HG02973 (cell line): ENCODE data around the gene OPTN.
"Not testable (repeated sequence)": the region's sequence is repeated elsewhere in the genome, so short reads cannot be mapped to it uniquely, and the experiment has no call there.

Experiments
- ATAC-seq: cut with Tn5 transposase; IDR thresholded peaks from one replicate; pipeline ENCODE4 v1.9.1; 2021; ENCODE audit warnings: moderate library complexity; ENCODE audit not compliant: unreplicated experiment

The OPTN gene

DNA sequence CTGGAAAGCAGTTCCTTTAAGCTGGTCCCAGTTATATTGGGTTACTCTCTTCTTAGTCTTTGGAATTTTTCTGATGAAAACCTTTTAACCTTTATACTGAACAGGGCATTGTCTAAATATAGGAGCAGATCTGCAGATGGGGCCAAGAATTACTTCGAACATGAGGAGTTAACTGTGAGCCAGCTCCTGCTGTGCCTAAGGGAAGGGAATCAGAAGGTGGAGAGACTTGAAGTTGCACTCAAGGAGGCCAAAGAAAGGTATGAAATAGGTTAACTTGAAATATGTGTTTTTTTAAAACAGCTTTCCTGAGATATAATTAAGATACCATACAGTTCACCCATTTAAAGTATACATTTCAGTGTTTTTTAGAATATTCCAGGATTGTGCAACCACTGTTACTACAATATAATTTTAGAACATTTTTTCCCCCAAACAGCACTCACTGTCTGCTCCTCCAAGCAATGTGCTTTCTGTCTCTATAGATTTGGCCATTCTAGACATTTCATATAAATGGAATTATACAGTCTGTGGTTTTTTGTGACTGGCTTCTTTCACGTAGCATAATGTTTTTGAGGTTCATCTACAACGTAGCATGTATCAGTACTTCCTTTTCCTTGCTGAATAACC lies 18.9 kb downstream of the OPTN start:
- no peak for ATAC-seq

DNA sequence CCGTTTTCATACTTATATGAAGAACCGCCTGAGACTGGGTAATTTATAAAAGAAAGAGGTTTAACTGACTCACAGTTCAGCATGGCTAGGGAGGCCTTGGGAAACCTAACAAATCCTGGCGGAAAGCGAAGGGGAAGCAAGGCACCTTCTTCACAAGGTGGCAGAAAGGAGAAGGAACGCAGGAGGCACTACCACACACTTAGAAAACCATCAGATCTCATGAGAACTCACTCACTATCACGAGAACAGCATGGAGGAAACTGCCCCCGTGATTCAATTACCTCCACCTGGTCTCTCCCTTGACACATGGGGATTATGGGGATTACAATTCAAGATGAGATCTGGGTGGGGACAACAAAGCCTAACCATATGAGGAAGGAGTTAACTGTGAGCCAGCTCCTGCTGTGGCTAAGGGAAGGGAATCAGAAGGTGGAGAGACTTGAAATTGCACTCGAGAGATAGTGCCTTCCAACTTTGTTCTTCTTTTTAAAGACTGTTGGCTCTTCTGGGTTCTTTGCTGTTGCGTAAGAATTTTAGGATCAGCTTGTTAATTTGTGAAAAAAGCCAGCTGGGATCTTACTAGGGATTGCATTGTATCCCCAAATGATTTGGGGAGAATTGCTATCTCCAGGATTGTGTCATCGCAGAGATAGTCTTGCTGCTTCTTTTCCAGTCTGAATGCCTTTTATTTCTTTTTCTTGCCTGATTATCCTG lies 21.0 kb downstream of the OPTN start:
- ATAC-seq = no peak

DNA sequence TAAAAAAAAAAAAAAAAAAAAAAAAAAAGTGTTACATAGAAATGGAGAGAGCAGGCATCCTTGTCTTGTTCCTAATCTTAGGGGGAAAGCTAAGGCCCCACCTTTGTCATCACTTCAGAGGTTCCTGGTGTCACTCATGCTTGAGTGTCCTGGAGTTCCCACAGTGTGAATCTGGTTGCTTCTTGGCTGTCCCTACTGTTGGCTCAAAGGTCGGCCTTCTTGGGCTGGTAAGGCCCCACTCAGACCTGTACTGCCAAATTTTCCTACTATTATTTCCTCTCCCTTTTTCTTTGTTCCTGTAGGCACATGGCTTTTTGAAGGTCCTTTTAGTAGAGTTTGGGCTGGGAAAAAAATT lies 21.5 kb downstream of the OPTN start:
- ATAC-seq = no peak

DNA sequence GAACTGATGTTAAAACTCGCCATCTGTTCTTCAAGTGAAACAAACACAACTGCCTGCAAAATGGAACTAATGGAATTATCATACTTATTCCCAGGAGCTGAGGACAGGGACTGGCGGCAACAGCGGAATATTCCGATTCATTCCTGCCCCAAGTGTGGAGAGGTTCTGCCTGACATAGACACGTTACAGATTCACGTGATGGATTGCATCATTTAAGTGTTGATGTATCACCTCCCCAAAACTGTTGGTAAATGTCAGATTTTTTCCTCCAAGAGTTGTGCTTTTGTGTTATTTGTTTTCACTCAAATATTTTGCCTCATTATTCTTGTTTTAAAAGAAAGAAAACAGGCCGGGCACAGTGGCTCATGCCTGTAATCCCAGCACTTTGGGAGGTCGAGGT lies 36.7 kb downstream of the OPTN start:
- no peak for ATAC-seq

DNA sequence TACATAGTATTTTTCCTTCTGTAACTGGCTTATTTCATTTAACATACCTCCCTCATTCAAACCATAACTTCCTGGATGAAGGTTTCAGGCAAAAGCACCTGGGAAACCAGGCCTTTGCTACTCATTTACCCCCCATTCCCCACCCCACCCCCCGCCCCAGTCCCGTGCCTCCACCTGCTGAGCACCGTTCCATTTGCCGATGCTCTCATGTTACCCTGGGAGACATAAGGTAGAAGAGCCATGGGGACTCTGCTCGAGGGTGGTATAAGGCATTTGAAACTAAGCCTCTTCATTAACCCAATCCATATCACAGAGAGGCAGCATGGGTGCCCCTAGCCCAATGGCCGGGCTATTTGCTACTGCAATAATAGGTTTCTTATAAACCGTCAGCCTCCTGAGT lies 39.2 kb downstream of the OPTN start:
- no peak for ATAC-seq

DNA sequence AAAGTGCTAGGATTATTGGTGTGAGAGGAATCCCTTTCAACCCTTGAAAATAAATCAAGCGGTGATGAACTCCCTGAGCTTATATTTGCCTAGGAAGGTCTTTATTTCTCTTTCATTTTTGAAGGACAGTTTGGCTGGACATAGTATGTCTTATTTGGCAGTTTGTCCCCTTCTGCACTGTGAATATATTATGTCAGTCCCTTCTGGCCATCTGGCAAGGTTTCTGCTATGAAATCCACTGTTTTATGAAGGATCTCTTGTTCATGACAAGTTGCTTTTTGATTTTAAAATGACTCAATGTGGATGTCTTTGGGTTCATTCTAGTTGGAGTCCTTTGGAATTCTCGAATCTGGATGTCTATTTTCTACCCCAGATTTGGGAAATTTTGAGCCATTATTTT lies 39.7 kb downstream of the OPTN start:
- no peak for ATAC-seq

DNA sequence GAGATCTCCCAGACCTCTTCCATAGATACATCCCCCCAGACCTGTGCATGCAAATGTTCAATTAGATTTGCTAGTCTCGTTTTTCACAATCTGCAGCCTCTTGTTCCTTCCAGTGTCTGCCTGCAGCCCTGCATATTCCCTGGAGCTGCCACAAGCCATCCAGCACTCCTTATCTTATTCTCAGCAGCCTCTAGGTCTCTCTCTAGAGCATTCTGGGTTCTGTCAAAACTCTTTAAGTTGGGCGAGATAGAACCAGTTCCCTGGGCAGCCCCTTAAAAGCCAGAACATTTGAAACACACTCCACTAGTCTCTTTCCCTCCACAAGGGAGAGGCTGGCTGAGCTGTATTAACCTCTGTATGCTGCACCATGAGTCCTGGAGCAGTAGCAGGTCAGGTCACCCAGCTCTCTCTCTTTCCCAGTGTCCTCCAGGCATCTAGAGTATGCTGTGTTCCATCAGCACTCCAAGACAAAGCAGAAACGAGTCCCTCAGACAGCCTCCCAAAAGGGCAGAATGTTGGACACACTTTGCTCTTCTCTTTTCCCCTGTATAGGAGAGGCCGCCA lies 40.7 kb downstream of the OPTN start:
- ATAC-seq = no peak

DNA sequence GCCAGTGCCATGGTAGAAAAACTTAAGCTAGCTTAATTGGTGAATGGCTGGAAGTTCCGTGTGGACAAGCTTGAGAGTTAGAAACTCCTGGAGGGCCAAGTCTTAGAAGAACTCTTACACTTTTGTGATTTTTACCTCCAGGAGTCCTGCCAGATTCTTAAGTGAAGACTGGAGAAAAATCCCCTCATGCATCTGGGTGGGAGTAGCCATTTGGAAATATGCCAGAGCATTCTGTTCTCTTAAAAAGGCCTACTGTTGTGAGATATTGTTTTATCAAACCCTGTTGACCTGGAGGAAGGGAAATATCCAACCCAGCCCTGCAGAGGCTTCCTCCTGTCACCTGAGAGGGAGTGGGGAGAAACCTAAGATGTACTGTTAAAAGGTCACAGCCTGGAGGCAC lies 43.8 kb downstream of the OPTN start:
- no peak for ATAC-seq

DNA sequence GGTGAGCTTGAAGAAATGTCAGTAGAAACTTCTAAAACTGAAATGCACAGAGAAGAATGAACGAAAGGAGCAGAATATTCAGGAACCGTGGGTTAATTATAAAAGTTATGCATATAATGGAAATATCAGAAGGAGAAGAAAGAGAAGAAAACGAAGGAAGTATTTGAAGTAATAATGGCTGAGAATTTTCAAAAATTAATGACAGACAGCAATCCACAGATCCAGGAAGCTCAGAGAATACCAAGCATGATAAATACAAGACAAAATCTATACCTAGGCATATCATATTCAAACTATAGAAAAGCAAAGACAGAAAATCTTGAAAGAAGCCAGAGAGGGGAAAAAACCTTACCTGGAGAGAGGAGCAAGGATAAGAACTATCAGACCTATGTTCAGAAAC lies 44.9 kb downstream of the OPTN start:
- ATAC-seq = no peak

DNA sequence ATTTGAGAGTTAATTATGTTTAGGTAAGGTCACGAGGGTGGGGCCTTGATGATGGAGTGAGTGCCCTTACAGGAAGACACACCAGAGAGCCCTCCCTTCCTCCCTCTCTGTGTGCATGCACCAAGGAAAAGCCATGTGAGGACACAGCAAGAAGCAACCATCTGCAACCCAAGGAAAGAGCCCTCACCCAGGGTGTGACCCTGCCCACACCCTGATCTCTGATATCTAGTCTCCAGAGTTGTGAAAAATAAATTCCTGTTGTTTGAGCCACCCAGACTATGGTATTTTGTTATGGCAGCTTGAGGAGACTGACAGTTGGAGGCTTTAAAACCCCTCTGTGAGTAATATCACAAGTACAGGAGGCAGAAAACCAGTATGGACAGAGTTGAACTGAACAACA lies 46.4 kb downstream of the OPTN start:
- ATAC-seq = no peak

DNA sequence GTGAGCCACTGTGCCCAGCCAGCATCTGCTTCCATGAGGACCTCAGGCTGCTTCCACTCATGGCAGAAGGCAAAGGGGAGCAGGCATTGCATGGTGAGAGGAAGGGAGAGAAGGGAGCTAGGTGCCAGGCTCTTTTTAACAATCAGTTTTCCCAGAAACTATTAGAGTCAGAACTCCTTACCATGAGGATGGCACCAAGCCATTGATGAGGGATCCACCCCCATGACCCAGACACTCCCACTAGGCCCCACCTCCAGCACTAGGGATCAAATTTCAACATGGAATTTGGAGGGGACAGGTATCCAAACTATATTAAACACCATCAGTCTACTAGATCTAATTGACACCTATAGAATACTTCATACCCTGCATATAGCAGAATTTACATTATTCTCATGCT lies 47.2 kb downstream of the OPTN start:
- no peak for ATAC-seq

DNA sequence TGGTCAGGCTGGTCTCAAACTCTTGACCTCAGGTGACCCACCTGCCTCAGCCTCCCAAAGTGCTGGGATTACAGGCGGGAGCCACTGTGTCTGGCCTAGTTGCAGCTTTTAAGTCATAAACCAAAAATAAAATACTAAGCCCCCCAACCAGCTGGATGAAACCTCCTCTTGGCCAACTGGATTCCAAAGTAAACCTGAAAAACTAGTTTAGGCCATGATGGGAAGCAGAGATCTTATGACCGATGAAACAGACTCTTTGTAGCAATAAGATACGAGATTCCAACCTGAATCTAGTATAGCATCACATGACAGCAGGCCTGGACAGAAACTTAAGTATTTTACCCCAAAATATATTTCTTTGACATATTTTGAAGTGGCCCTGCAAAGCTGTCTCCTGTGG lies 52.3 kb downstream of the OPTN start:
- no peak for ATAC-seq

DNA sequence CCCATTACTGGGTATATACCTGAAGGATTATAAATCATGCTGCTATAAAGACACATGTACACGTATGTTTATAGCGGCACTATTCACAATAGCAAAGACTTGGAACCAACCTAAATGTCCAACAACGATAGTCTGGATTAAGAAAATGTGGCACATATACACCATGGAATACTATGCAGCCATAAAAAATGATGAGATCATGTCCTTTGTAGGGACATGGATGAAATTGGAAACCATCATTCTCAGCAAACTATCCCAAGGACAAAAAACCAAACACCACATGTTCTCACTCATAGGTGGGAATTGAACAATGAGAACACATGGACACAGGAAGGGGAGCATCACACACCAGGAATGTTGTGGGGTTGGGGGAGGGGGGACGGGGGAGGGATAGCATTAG lies 55.9 kb downstream of the OPTN start:
- not testable (repeated sequence) for ATAC-seq

DNA sequence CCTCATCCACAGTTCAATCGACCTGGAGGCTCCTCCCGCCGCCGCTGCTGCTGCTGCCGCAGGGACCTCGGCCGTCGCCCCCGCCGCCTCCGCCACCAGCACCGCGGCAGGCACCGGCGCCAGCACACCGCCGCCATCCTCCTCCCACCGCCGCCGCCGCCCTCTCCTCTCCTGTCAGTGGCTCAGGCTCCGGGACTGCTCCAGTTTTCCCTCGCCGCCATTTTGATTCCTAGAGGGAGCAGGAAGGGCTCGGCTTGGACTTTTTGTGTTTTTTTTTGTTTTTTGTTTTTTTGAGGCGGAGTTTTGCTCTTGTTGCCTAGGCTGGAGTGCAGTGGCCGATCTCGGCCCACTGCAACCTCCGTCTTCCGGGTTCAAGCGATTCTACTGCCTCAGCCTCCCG lies 58.4 kb downstream of the OPTN start:
- no peak for ATAC-seq

DNA sequence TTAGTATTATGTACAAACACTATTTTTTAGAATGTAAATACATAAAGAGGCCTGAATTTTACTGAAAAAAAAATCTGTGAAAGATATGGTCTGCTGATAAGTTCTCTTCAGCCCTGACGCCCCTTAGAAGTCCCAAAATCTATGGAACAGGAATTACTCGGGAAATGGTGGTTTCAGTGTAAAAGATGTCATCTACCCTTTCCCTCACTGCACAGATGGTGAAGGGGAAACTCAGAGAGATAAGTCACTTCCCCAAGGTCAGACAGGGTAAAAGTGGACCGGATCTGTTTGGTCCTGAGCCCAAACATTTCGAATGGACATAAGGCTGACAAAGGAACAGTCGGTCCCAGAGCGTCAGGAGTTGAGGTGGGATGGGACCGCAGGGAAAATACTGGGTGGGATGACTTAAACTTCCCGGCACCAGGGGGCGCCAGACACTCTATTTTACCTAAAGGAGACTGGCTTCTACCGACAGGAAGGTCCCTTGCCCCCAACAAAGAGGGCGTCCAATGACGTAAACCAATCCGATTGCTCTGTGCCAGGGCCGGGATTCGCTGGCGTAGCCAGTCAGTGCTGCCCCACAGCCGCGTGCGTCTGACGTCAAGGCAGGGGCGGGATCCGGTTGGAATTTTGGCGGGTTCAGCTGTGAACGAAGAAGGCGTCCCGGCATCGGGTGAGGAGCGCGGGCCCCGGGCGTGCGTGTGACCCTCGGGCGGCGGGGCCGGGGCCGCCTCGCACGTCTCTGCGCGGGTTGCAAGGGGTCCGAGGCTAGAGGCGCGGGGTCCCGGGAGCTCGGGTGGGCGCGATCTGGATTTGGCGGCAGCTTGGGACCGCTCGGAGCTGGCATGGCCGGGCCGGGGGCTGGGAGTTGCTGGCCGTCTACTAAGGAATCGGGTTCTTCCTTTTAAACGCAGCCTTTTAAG lies 61.2 kb downstream of the OPTN start, which contains the start of gene MCM10:
Gene MCM10 (plus strand): TSS at position 625 of the 923 bp plus-strand sequence. CDS start 2,645 bp downstream, outside the sequence.
- peak; percentile 99 for ATAC-seq

DNA sequence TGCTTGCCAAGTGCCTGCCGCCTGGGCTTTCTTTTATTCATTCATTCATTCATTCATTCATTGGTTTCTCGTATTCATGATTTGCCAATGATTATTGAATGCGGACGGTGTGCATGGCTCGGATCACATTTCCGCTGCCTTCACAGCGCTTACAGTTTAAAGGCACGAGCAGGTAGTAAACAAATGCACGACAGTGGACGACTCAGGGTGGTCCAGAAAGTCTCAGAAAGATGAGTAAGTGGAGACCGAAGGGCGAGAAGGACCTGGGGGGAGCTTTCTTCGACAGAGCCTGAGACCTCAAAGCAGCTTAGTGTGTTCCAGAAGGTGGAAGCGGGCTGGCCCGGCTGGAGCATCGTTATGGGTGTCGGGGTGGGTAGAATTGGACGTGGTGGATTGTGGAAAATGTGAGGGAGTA lies 61.9 kb downstream of the OPTN start:
- no peak for ATAC-seq

DNA sequence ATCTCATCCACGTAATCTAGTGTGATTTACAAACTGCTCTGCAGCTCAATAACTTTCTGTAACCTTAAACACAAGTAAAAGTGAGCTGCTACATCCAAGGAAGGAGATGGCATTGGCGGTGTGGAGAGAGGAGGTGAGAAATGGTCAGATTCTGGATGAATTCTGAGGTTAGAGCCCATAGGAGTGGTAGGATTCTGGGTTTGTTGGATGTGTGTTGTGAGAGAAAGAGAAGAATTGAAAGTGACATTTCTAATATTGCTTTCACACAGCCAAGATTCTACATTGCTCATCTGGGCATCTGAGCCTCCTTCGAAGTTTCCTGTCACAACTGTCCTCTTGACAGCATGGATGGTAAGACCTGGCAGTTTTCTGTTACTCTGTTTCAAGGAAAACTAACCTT lies 63.9 kb downstream of the OPTN start:
- ATAC-seq = no peak

DNA sequence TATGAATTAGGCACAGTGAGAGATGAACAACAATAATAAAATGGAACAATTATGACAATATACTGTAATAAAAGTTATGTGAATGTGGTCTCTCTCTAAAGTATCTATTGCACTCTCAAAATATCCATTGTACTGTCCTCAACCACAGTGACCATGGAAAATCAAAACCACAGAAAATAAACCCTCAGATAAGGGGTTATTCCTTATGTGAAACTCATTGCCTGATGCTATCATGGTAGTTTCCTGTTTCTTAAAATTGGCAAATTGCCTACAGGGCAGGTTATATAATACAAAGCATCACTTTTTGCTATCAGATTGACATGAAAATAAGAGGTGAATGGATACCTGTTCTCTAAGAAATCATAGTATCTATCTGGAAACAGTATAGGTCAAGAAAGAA lies 65.2 kb downstream of the OPTN start:
- ATAC-seq = no peak

DNA sequence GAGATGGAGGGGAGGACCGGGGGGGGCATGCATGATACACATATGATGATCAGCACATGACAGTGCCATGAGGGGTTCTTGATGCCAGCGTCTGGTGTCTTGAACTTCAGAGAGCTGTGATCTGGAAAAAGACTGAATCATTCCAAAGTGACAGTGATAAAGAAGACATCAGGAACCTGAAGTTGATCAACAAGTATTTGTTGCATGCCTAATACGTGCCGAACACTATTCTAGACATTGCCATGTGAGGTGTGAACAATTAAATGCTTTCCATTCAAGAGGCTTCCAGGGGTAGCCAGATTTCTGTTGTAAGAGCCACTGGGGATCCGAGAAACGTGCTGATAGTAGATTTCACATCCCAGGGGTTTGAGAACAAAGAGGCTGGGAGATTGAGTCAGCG lies 67.6 kb downstream of the OPTN start:
- ATAC-seq = no peak

DNA sequence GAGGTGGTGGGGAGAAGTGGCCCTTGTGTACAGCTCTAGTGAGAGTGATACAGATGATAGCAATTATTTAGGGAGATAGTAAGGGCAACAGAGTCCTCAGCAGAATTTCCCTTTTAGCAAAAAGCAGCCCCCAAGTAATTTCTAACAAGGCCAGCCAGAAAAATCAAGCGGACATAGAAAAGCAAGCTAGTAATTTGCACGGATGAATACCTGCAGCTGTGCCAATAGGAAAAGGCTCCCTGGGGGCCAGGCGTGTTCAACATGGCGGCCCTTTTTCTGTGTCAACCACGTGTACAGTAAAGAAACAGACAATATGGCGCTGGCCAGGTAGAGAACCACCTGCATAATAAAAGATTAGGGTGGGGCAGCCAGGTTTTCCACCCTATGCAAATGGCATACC lies 68.8 kb downstream of the OPTN start:
- no peak for ATAC-seq

DNA sequence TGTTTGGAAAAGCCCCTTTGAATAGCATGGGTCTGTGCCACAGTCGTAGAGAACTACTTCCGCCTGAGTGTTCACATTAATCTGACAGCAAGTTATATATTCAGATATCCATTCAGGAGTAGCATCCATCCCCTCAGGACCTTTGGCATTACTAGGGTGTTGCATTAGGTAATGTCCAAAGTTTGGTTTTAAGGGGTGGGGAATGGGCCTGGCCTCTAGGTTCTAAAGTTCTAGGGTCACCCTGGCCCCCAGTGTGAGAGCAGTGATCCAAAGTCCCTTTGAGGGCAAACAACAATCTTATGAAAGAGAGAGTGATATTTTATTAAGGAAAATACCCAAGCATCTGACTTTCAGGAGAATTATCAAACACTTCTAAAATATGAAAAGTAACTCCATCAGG lies 73.7 kb downstream of the OPTN start:
- no peak for ATAC-seq

DNA sequence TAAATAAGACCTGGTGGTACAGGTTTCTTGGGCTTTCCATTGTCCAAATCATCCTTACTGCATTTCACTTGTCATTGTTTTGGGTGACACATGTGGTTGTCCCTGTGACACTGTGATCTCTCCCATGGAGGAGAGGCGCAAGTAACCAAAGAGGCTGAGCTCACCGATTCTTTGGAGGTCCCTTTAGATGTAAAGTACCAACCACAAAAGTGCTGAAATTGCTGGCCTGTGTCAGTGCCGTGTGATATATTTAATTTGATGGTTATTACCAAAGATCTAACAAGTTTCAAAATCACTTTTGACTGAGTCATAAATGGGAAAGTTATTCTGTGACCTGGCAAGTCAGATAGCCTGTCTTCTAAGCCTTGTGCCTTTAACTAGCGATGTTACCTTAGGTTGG lies 80.8 kb downstream of the OPTN start:
- no peak for ATAC-seq
